T-cell (primary cell): ENCODE data around the gene CFAP74. TPM values are rescaled to one million over a fixed set of nuclear protein-coding genes. Genes with fewer than 3 reads are reported as not detected.

Experiments
- ATAC-seq, 4 experiments: fragments of 200-7000 bp in 3 of 4; fragments of 150-1000 bp in 1 of 4; cut with Tn5 transposase; replicated peaks in 1 of 4; 1 replicate in 3 of 4; 2 replicates in 1 of 4; pipeline ENCODE4 v1.10.0; 2021; ENCODE audit warnings: moderate library complexity in 3 of 4, mild to moderate bottlenecking in 2 of 4, moderate number of reproducible peaks in 1 of 4
- CTCF ChIA-PET, 2 donors: fragments of 300-600 bp; sonication (Branson Sonifier 250); formaldehyde crosslinking; loops; one replicate each; lab custom pipeline; 2022; ENCODE audit warnings: antibody characterized with exemption in 2 of 2; lab: Charles Lee
- POLR2A ChIA-PET, 2 donors: fragments of 300-600 bp; sonication (Branson Sonifier 250); formaldehyde crosslinking; loops; one replicate each; lab custom pipeline; 2022; ENCODE audit warnings: antibody characterized with exemption in 2 of 2; lab: Charles Lee
- DNase-seq, 35 experiments: peaks; one replicate each; pipeline versions ENCODE4 v3.0.0 to v3.0.0-alpha.2; 2013 to 2023
- H3K27ac ChIP-seq: one replicate; pipeline ENCODE4 v1.5.1; 2013; ENCODE audit warnings: low read length
- H3K27me3 ChIP-seq, 2 experiments: replicated peaks in 1 of 2; 1 replicate in 1 of 2; 2 replicates in 1 of 2; pipeline versions ENCODE4 v1.6.1 to v1.7.0; 2013; ENCODE audit warnings: low read length in 1 of 2, mixed read lengths in 1 of 2; ENCODE audit not compliant: control insufficient read depth in 2 of 2, insufficient read depth in 2 of 2; ENCODE audit errors: extremely low read depth in 1 of 2
- H3K36me3 ChIP-seq, 2 donors: 1 replicate in 1 of 2; 2 replicates in 1 of 2; pipeline versions ENCODE4 v1.6.1 to v1.7.0; 2013; ENCODE audit warnings: low read length in 1 of 2; ENCODE audit not compliant: control insufficient read depth in 2 of 2, insufficient read depth in 1 of 2; ENCODE audit errors: extremely low read depth in 1 of 2
- H3K4me1 ChIP-seq, 2 experiments: 1 replicate in 1 of 2; 2 replicates in 1 of 2; pipeline versions ENCODE4 v1.6.1 to v1.7.0; 2013; ENCODE audit warnings: low read length in 2 of 2, mixed read lengths in 1 of 2; ENCODE audit not compliant: insufficient read depth in 2 of 2, control insufficient read depth in 1 of 2; ENCODE audit errors: extremely low read depth in 1 of 2
- H3K4me3 ChIP-seq, 2 donors: 1 replicate in 1 of 2; 2 replicates in 1 of 2; pipeline versions ENCODE4 v1.5.1 to v1.7.0; 2013; ENCODE audit warnings: mild to moderate bottlenecking in 2 of 2, low read length in 1 of 2, moderate library complexity in 1 of 2; ENCODE audit not compliant: control insufficient read depth in 1 of 2; ENCODE audit errors: extremely low read depth in 1 of 2
- H3K9me3 ChIP-seq: 2 replicates; pipeline ENCODE4 v1.7.0; 2013
- H3K27ac Mint-ChIP-seq, 2 donors: one replicate each; pipeline ENCODE4 v1.8.0; 2020 to 2021; ENCODE audit warnings: mild to moderate bottlenecking in 2 of 2, mixed read lengths in 2 of 2
- H3K27me3 Mint-ChIP-seq, 2 donors: one replicate each; pipeline ENCODE4 v1.8.0; 2021 to 2022; ENCODE audit warnings: mixed read lengths in 2 of 2
- H3K36me3 Mint-ChIP-seq: one replicate; pipeline ENCODE4 v1.8.0; 2021; ENCODE audit warnings: mixed read lengths
- H3K4me1 Mint-ChIP-seq, 3 donors: one replicate each; pipeline ENCODE4 v1.8.0; 2020 to 2022; ENCODE audit warnings: mixed read lengths in 3 of 3, mild to moderate bottlenecking in 1 of 3
- H3K4me3 Mint-ChIP-seq, 3 donors: one replicate each; pipeline ENCODE4 v1.8.0; 2020 to 2022; ENCODE audit warnings: mild to moderate bottlenecking in 3 of 3, mixed read lengths in 3 of 3, moderate library complexity in 3 of 3
- H3K9me3 Mint-ChIP-seq, 3 donors: one replicate each; pipeline ENCODE4 v1.8.0; 2020 to 2022; ENCODE audit warnings: mixed read lengths in 3 of 3
- WGBS: methylation state at CpG from one replicate; pipeline ENCODE4 v1.1.5; 2013; ENCODE audit warnings: missing lambda C conversion rate; ENCODE audit not compliant: insufficient coverage; 5-methylcytosine and 5-hydroxymethylcytosine counted together
- total RNA-seq, 35 experiments: library from RNA in 6 of 35; stranded (reverse) in 6 of 35; fragments of 120-200 nt in 1 of 35; gene quantifications; one replicate each; pipeline versions ENCODE4 v1.2.1 to v1.2.4 and lab custom pipeline; 2013 to 2026

CFAP74 gene
- total RNA-seq, 5 donors from 2014 or later (not counting 1 experiment from before 2014, with no cell fraction given), result not detected

- Mint-ChIP-seq H3K4me1 (peaks cover 2 to 3% (median 2%) of the 10 kb centered on the region in 3 donors), H3K4me3 (no peak overlapping the region), H3K27ac (no peak overlapping the region), H3K27me3 (peaks cover 8 to 15% of the 10 kb centered on the region in 2 donors), H3K9me3 (peaks cover 0 to 4% (median 0%) of the 10 kb centered on the region in 3 donors), H3K36me3 (no peaks in the 10 kb centered on the region)
- no CpG with 5 or more reads among the region's 1 CpG for WGBS
- no peak overlapping the region for H3K27ac ChIP-seq
- ChIA-PET POLR2A (interaction anchor here in 1 of 2 donors (0.6 kb wide), 1 partner anchor 94 kb away, joined by 3 read pairs; no protein-coding TSS in a partner anchor), CTCF (no interaction called here)
- H3K4me1 ChIP-seq, result peaks cover 0 to 6% of the 10 kb centered on the region in 2 experiments
- ATAC-seq (no peak), DNase-seq (no peak)
- no peak overlapping the region for H3K4me3 ChIP-seq
- H3K27me3 ChIP-seq, result peaks cover 0 to 27% of the 10 kb centered on the region in 2 experiments
- H3K36me3 ChIP-seq, result no peaks in the 10 kb centered on the region
- no peaks in the 10 kb centered on the region for H3K9me3 ChIP-seq
Observed at GRCh38 chr1:1948783-1949182, 54.8 kb downstream of the CFAP74 start.

- Mint-ChIP-seq H3K4me1 (peaks cover 2 to 5% (median 4%) of the 10 kb centered on the region in 3 donors), H3K27ac (no peak overlapping the region), H3K4me3 (no peak overlapping the region), H3K36me3 (no peaks in the 10 kb centered on the region), H3K9me3 (peaks cover 0 to 4% (median 0%) of the 10 kb centered on the region in 3 donors), H3K27me3 (peaks cover 8 to 15% of the 10 kb centered on the region in 2 donors)
- 70% methylated on average over 14 of the region's 14 CpGs for WGBS
- ChIA-PET POLR2A (interaction anchor here in 1 of 2 donors (0.6 kb wide), 1 partner anchor 9 kb away, joined by 4 read pairs; no protein-coding TSS in a partner anchor), CTCF (no interaction called here)
- H3K9me3 ChIP-seq, result no peaks in the 10 kb centered on the region
- DNase-seq (no peak), ATAC-seq (no peak)
- H3K27me3 ChIP-seq, result peaks cover 0 to 37% of the 10 kb centered on the region in 2 experiments
- no peak overlapping the region for H3K4me3 ChIP-seq
- H3K27ac ChIP-seq, result no peak overlapping the region
- H3K36me3 ChIP-seq, result no peaks in the 10 kb centered on the region
- peaks cover 0 to 9% of the 10 kb centered on the region in 2 experiments for H3K4me1 ChIP-seq
Observed at GRCh38 chr1:1947493-1947892, 56.1 kb downstream of the CFAP74 start.

GRCh38 chr1:1946540-1946939, 57.0 kb downstream of the CFAP74 start:
- Histone ChIP-seq H3K27me3 (peaks cover 0 to 40% of the 10 kb centered on the region in 2 experiments), H3K9me3 (no peaks in the 10 kb centered on the region), H3K4me3 (no peak overlapping the region), H3K36me3 (no peaks in the 10 kb centered on the region), H3K27ac (no peak overlapping the region), H3K4me1 (peaks cover 0 to 9% of the 10 kb centered on the region in 2 experiments)
- H3K9me3 Mint-ChIP-seq, result peaks cover 0 to 4% (median 0%) of the 10 kb centered on the region in 3 donors
- WGBS, result 89% methylated on average over 10 of the region's 11 CpGs
- H3K36me3 Mint-ChIP-seq, result no peaks in the 10 kb centered on the region
- ChIA-PET CTCF (no interaction called here), POLR2A (no interaction called here)
- H3K27me3 Mint-ChIP-seq, result peaks cover 8 to 15% of the 10 kb centered on the region in 2 donors
- H3K4me1 Mint-ChIP-seq, result peaks cover 2 to 5% (median 4%) of the 10 kb centered on the region in 3 donors
- DNase-seq (no peak), ATAC-seq (no peak)
- H3K27ac Mint-ChIP-seq, result no peak overlapping the region
- H3K4me3 Mint-ChIP-seq, result no peak overlapping the region

- H3K9me3 Mint-ChIP-seq, result no peaks in the 10 kb centered on the region
- ChIA-PET CTCF (no interaction called here), POLR2A (no interaction called here)
- H3K27ac Mint-ChIP-seq, result peak overlapping the region in 1 of 2 donors; percentile 53
- DNase-seq (no peak), ATAC-seq (no peak)
- Histone ChIP-seq H3K27ac (no peak overlapping the region), H3K4me3 (no peak overlapping the region), H3K9me3 (no peaks in the 10 kb centered on the region), H3K27me3 (peaks cover 0 to 44% of the 10 kb centered on the region in 2 experiments), H3K36me3 (no peaks in the 10 kb centered on the region), H3K4me1 (peaks cover 0 to 9% of the 10 kb centered on the region in 2 experiments)
- peaks cover 2 to 5% (median 4%) of the 10 kb centered on the region in 3 donors for H3K4me1 Mint-ChIP-seq
- H3K4me3 Mint-ChIP-seq, result no peak overlapping the region
- H3K27me3 Mint-ChIP-seq, result peaks cover 8 to 13% of the 10 kb centered on the region in 2 donors
- no peaks in the 10 kb centered on the region for H3K36me3 Mint-ChIP-seq
- 88% methylated on average over 25 of the region's 29 CpGs for WGBS
Observed at GRCh38 chr1:1945782-1946393, 57.7 kb downstream of the CFAP74 start.

- Histone ChIP-seq H3K36me3 (no peaks in the 10 kb centered on the region), H3K9me3 (no peaks in the 10 kb centered on the region), H3K4me1 (peaks cover 0 to 9% of the 10 kb centered on the region in 2 experiments), H3K27me3 (peaks cover 0 to 42% of the 10 kb centered on the region in 2 experiments), H3K27ac (no peak overlapping the region), H3K4me3 (no peak overlapping the region)
- no peaks in the 10 kb centered on the region for H3K9me3 Mint-ChIP-seq
- peaks cover 0 to 7% of the 10 kb centered on the region in 2 donors for H3K27me3 Mint-ChIP-seq
- H3K36me3 Mint-ChIP-seq, result no peaks in the 10 kb centered on the region
- ATAC-seq (peak; percentile 89 to 98 (median 92)), DNase-seq (peak in 31 of 35 experiments; percentile 28 to 71 (median 50))
- POLR2A ChIA-PET, result interaction anchor here in 1 of 2 donors (0.6 kb wide), 1 partner anchor 9 kb away, joined by 3 read pairs; no protein-coding TSS in a partner anchor
- H3K4me3 Mint-ChIP-seq, result no peak overlapping the region
- CTCF ChIA-PET, result no interaction called here
- H3K27ac Mint-ChIP-seq, result no peak overlapping the region
- WGBS, result 21% methylated on average over 35 of the region's 37 CpGs
- peaks cover 2 to 5% (median 4%) of the 10 kb centered on the region in 3 donors for H3K4me1 Mint-ChIP-seq
Observed at GRCh38 chr1:1943834-1944570, 59.6 kb downstream of the CFAP74 start.
